ENCODE measurements around the gene SRGAP1. TPM values are rescaled to one million over a fixed set of nuclear protein-coding genes. Genes with fewer than 3 reads are reported as not detected.
A peak's percentile ranks its signal among the peaks of the same experiment; 100 is the strongest.

Gene SRGAP1
- total and polyA plus RNA-seq, 8 donors, result 2.5 to 13.3 (median 7.5) TPM

DNA sequence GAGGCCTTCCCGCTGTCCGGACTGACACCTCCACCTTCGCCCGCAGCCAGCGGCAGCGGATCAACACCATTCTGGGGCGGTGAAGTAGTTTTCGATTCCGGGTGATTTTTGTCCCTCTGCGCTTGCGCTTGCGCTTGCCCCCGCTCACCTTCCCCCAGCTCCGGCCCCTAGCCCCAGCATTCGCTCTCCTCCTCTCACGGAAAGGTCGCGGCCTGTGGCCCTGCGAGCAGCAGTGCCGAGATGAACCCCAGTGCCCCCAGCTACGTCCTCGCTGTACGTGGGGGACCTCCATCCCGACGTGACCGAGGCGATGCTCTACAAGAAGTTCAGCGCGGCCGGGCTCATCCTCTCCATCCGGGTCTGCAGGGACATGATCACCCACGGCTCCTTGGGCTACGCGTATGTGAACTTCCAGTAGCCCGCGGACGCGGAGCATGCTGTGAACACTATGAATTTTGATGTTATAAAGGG, 22.7 kb upstream of the SRGAP1 start:
- TF ChIP-seq, protein P1, sequence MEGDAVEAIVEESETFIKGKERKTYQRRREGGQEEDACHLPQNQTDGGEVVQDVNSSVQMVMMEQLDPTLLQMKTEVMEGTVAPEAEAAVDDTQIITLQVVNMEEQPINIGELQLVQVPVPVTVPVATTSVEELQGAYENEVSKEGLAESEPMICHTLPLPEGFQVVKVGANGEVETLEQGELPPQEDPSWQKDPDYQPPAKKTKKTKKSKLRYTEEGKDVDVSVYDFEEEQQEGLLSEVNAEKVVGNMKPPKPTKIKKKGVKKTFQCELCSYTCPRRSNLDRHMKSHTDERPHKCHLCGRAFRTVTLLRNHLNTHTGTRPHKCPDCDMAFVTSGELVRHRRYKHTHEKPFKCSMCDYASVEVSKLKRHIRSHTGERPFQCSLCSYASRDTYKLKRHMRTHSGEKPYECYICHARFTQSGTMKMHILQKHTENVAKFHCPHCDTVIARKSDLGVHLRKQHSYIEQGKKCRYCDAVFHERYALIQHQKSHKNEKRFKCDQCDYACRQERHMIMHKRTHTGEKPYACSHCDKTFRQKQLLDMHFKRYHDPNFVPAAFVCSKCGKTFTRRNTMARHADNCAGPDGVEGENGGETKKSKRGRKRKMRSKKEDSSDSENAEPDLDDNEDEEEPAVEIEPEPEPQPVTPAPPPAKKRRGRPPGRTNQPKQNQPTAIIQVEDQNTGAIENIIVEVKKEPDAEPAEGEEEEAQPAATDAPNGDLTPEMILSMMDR (IDR thresholded peaks at IDR 0.05), result no peak
- DNase-seq (peak in 2 of 6 donors; percentile 47 to 59), FAIRE-seq (no peak), ATAC-seq (peak; percentile 31 to 68 (median 62))
- Histone ChIP-seq H3K9me3 (no peaks in the 10 kb centered on the region), H3K27ac (no peak overlapping the region), H3K4me1 (no peaks in the 10 kb centered on the region), H3K27me3 (no peaks in the 10 kb centered on the region), H3K36me3 (no peaks in the 10 kb centered on the region), H3K4me3 (peak overlapping the region in 3 of 4 donors; percentile 4 to 38 (median 11))
- 28 to 41% methylated on average over 38 of the region's 38 CpGs for WGBS, 2 donors
- intact Hi-C loops (cut with DNase I), result no loop called here

DNA sequence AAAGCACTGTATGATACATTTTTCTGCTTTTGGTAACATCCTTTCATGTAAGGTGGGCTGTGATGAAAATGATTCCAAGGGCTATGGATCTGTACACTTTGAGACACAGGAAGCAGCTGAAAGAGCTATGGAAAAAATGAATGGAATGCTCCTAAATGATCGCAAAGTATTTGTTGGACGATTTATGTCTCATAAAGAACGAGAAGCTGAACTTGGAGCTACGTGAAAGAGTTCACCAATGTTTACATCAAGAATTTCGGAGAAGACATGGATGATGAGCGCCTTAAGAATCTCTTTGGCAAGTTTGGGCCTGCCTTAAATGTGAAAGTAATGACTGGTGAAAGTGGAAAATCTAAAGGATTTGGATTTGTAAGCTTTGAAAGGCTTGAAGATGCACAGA, 22.1 kb upstream of the SRGAP1 start:
- peak overlapping the region in 1 of 4 donors; percentile 38 for H3K4me3 ChIP-seq
- intact Hi-C loops (cut with DNase I), result no loop called here
- DNase-seq (no peak), ATAC-seq (no peak), FAIRE-seq (no peak)
- H3K27ac ChIP-seq, result no peak overlapping the region
- no peaks in the 10 kb centered on the region for H3K36me3 ChIP-seq
- no peaks in the 10 kb centered on the region for H3K4me1 ChIP-seq
- TF ChIP-seq, protein P1 (IDR thresholded peaks at IDR 0.05), result no peak
- H3K9me3 ChIP-seq, result no peaks in the 10 kb centered on the region
- WGBS, 2 donors, result 62 to 64% methylated on average over 6 of the region's 6 CpGs
- H3K27me3 ChIP-seq, result no peaks in the 10 kb centered on the region

DNA sequence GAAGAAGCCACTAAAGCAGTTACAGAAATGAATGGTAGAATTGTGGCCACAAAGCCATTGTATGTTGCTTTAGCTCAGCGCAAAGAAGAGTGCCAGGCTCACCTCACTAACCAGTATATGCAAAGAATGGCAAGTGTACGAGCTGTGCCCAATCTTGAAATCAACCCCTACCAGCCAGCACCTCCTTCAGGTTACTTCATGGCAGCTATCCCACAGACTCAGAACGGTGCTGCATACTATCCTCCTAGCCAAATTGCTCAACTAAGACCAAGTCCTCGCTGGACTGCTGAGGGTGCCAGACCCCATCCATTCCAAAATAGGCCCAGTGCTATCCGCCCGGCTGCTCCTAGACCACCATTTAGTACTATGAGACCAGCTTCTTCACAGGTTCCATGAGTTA, 21.5 kb upstream of the SRGAP1 start:
- ATAC-seq (no peak), DNase-seq (no peak), FAIRE-seq (no peak)
- Histone ChIP-seq H3K9me3 (no peaks in the 10 kb centered on the region), H3K4me3 (no peak overlapping the region), H3K27ac (no peak overlapping the region), H3K4me1 (no peaks in the 10 kb centered on the region), H3K27me3 (no peaks in the 10 kb centered on the region), H3K36me3 (no peaks in the 10 kb centered on the region)
- WGBS, 2 donors, result 86 to 93% methylated on average over 6 of the region's 6 CpGs
- TF ChIP-seq, protein P1 (IDR thresholded peaks at IDR 0.05), result no peak
- intact Hi-C loops (cut with DNase I), result no loop called here

DNA sequence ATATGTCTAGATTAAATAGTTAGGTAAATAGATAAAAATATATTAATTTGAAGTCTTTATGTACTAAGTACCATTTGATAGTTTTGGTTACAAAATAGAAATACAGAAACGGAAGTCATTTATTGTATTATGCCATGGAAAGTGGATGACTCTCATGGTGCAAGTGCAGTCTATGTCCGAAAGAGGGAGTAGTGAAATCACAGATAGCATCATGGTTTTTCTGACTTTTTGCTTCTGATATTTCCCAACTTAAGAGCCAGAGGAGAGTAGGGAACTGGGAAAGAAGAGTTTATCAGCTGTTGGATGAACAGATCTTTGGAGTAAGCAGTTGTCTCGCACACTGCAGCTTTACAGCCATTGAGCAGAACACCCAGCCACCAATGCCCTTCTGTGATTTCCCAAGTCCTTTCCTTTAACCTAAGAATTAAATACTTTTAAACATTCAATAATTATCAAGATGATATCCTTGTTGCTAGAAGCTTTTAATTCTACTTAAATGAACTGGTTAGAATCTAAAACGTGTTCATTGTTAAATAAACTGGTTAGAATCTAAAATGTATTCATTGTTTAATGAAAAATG, 18.4 kb upstream of the SRGAP1 start:
- no peak overlapping the region for H3K4me3 ChIP-seq
- no peaks in the 10 kb centered on the region for H3K36me3 ChIP-seq
- H3K27ac ChIP-seq, result no peak overlapping the region
- no peaks in the 10 kb centered on the region for H3K9me3 ChIP-seq
- ATAC-seq, result peak; percentile 56 to 88 (median 84)
- peak; percentile 85 for FAIRE-seq
- 11% methylated on average over 4 of the region's 4 CpGs for WGBS, 2 donors
- intact Hi-C loops (cut with DNase I), result loop anchor here in 2 of 3 donors (5.0 kb wide), 1 partner anchor 431 kb away; no protein-coding TSS in a partner anchor
- TF ChIP-seq, protein P1 (IDR thresholded peaks at IDR 0.05), result peak; percentile 23 to 70 (median 60)
- DNase-seq, result no peak
- no peaks in the 10 kb centered on the region for H3K4me1 ChIP-seq
- no peaks in the 10 kb centered on the region for H3K27me3 ChIP-seq

DNA sequence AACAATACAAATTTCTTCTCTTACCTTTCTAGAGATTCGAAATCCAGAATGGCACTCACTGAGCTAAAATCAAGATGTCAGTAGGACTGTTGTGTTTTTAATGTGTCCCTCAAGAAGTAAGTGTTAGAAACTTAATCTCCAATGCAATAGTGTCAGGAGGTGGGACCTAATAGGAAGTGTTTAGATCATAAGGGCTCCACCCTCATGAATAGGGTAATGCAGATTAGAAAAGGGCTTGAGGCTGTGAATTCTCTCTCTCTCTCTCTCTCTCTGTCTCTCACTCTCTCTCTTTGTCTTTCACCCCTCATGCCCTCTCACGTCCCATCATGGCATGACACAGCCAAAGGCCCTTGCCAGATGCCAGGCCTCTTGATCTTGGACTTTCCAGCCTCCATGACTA, 15.6 kb upstream of the SRGAP1 start:
- WGBS, 2 donors, result 88 to 94% methylated on average over 2 of the region's 2 CpGs
- no peak for ATAC-seq

More for the DNA sequence above, 15.6 kb upstream of the SRGAP1 start:
- FAIRE-seq (no peak), DNase-seq (no peak)
- H3K4me1 ChIP-seq, result no peaks in the 10 kb centered on the region
- intact Hi-C loops (cut with DNase I), result loop anchor here in 2 of 3 donors (5.0 kb wide), 1 partner anchor 428 kb away; no protein-coding TSS in a partner anchor
- H3K36me3 ChIP-seq, result no peaks in the 10 kb centered on the region
- no peaks in the 10 kb centered on the region for H3K27me3 ChIP-seq
- no peaks in the 10 kb centered on the region for H3K9me3 ChIP-seq
- TF ChIP-seq, protein P1 (IDR thresholded peaks at IDR 0.05), result no peak
- H3K27ac ChIP-seq, result no peak overlapping the region
- no peak overlapping the region for H3K4me3 ChIP-seq
